ENCODE measurements around the gene TTLL7. TPM values are rescaled to one million over a fixed set of nuclear protein-coding genes. Genes with fewer than 3 reads are reported as not detected.

The TTLL7 gene
- total and polyA plus RNA-seq, 7 donors: 0.92 to 34.9 (median 15.5) TPM

DNA sequence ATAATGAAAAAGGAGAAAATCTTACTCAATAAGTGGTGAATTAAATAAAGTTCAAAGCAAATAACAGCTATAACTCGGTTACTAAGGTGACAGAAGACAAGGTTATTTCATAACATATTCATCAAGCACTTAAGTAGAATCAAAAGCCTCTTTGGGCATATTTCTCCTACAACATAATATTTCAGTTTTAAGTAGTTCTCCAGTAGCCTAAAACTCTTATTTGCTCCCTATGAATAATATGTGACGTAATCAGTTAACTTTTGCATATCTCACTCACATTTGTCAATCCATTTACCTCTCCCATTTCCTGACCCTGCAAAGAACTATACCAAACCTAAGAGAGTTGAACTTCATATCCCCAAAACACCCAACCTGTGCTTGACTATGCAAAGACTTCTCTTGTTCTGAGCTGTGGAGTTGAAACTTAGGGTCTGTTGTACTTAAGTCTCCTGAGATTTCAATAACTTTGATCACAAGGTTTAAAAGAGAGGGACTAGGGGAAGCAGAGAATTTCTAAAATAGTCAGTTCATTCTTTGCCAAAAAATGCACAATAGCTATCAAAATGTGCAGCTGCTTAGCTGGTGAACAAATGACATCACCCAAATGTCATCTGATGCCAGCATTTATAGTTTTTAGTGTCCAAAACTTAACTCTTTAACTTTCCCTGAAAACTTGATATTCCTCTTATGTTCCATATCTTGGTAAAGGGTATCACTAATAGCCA, 37.2 kb downstream of the TTLL7 start:
- no peaks in the 10 kb centered on the region for H3K9me3 ChIP-seq
- H3K27ac ChIP-seq: no peak overlapping the region
- no peak overlapping the region for H3K4me3 ChIP-seq
- intact Hi-C loops (cut with DNase I): no loop called here
- H3K27me3 ChIP-seq: no peaks in the 10 kb centered on the region
- H3K36me3 ChIP-seq: no peaks in the 10 kb centered on the region
- WGBS, 2 donors: 71 to 93% methylated on average over 2 of the region's 2 CpGs
- peaks cover 0 to 26% (median 6%) of the 10 kb centered on the region in 4 donors for H3K4me1 ChIP-seq
- DNase-seq: no peak
- TF ChIP-seq, protein P1, sequence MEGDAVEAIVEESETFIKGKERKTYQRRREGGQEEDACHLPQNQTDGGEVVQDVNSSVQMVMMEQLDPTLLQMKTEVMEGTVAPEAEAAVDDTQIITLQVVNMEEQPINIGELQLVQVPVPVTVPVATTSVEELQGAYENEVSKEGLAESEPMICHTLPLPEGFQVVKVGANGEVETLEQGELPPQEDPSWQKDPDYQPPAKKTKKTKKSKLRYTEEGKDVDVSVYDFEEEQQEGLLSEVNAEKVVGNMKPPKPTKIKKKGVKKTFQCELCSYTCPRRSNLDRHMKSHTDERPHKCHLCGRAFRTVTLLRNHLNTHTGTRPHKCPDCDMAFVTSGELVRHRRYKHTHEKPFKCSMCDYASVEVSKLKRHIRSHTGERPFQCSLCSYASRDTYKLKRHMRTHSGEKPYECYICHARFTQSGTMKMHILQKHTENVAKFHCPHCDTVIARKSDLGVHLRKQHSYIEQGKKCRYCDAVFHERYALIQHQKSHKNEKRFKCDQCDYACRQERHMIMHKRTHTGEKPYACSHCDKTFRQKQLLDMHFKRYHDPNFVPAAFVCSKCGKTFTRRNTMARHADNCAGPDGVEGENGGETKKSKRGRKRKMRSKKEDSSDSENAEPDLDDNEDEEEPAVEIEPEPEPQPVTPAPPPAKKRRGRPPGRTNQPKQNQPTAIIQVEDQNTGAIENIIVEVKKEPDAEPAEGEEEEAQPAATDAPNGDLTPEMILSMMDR (IDR thresholded peaks at IDR 0.05): no peak
- TF ChIP-seq POLR2AphosphoS5 (IDR thresholded peaks at IDR 0.05): no peak
- no peak for TF ChIP-seq POLR2A (IDR thresholded peaks at IDR 0.05)
- no peak for TF ChIP-seq EP300 (IDR thresholded peaks at IDR 0.05)

DNA sequence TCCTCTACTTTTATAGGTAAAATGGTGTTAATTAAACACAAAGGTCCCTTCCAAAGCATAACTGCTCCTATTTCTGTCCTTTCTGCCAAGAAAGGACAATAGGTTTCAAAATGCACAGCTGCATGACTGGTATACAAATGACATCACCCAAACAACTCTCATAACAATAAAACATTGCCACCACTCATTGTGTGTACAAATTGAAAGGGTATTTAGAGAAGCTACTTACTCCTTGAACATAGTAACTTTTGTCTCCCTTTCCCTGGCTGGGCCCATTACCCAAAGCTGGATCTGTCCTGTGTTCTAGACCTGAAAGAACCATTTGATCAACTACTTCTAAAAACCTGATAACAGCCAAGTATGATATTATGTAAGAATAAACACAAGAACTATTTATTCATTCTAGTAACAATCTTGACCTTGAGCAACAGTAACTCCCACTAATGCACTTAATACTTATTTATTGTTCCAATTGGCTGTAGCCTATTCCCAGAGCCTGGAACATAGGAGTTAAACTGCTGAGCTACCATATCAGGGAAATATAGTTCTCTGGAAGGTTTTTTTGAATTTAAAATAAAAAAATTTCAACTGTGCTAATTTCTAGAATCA, 38.2 kb downstream of the TTLL7 start:
- no peak overlapping the region for H3K4me3 ChIP-seq
- H3K36me3 ChIP-seq: no peaks in the 10 kb centered on the region
- no peak for TF ChIP-seq EP300 (IDR thresholded peaks at IDR 0.05)
- TF ChIP-seq, protein P1 (IDR thresholded peaks at IDR 0.05): no peak
- TF ChIP-seq POLR2A (IDR thresholded peaks at IDR 0.05): no peak
- no peak for TF ChIP-seq POLR2AphosphoS5 (IDR thresholded peaks at IDR 0.05)
- H3K4me1 ChIP-seq: peaks cover 0 to 26% (median 6%) of the 10 kb centered on the region in 4 donors
- H3K27me3 ChIP-seq: no peaks in the 10 kb centered on the region
- H3K9me3 ChIP-seq: no peaks in the 10 kb centered on the region
- H3K27ac ChIP-seq: no peak overlapping the region
- intact Hi-C loops (cut with DNase I): no loop called here
- DNase-seq: no peak

DNA sequence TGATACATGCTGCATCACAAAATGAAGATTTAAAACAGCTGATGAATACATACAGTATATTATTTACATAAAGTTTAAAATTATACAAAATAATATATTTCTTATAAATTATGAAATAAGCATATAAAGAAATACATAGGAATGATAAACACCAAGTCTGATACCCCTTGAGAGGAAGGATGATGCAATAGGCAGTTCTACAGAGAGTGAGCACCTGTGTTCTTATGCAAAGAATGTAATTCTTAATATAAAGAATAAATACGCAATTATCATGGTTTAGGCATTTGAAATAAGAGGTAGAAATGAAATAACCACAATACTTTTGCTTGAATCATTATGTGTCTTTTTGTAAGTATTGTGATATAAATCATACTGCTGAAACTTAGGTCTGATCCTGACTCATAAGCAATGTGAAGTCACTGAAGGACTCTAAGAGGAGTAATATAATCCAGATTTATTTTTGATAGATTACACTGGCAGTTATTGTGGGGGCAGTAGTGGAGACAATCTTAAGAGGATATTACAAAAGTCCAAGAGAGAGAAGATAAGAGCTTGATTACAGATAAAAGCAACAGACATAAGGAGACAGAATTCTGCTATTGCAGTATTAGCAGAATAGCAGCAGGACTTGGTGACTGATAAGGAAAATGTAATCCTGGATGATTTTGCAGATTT, 39.0 kb downstream of the TTLL7 start:
- Histone ChIP-seq H3K4me1 (peaks cover 0 to 26% (median 6%) of the 10 kb centered on the region in 4 donors), H3K27me3 (no peaks in the 10 kb centered on the region), H3K4me3 (no peak overlapping the region), H3K36me3 (no peaks in the 10 kb centered on the region), H3K27ac (no peak overlapping the region), H3K9me3 (no peaks in the 10 kb centered on the region)
- TF ChIP-seq POLR2A (IDR thresholded peaks at IDR 0.05): no peak
- TF ChIP-seq EP300 (IDR thresholded peaks at IDR 0.05): no peak
- TF ChIP-seq POLR2AphosphoS5 (IDR thresholded peaks at IDR 0.05): no peak
- TF ChIP-seq, protein P1 (IDR thresholded peaks at IDR 0.05): no peak
- intact Hi-C loops (cut with DNase I): no loop called here
- WGBS, 2 donors: 87 to 94% methylated on average over 1 of the region's 1 CpG
- no peak for DNase-seq

DNA sequence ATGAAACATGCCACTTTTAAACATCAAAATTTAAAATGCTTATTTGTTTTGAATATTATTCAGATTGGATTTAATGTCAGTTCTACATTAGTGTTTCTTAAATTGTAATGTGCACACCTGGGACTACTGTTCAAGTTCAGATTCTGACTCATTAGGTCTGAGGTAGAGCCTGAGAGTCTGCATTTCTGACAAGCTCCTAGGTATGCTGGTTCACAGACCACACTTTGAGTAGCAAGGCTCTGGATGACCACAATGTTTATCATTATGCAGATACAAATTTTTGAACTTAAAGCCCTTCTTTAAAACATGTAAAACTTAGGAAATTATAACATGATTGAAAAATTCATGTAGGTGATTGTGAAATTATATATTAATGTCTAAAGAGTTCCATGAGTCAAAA, 40.2 kb downstream of the TTLL7 start:
- no peak for TF ChIP-seq POLR2A (IDR thresholded peaks at IDR 0.05)
- TF ChIP-seq EP300 (IDR thresholded peaks at IDR 0.05): no peak
- TF ChIP-seq POLR2AphosphoS5 (IDR thresholded peaks at IDR 0.05): no peak
- TF ChIP-seq, protein P1 (IDR thresholded peaks at IDR 0.05): no peak
- Histone ChIP-seq H3K4me1 (peaks cover 0 to 16% (median 0%) of the 10 kb centered on the region in 4 donors), H3K9me3 (no peaks in the 10 kb centered on the region), H3K36me3 (no peaks in the 10 kb centered on the region), H3K27me3 (no peaks in the 10 kb centered on the region), H3K4me3 (no peak overlapping the region), H3K27ac (no peak overlapping the region)
- no peak for DNase-seq
- intact Hi-C loops (cut with DNase I): no loop called here

Measured in sigmoid colon (tissue), 7 donors.